Mesodermal cell (in vitro differentiated cells): ENCODE data around the gene CPLX1.
A peak's percentile ranks its signal among the peaks of the same experiment; 100 is the strongest.

Experiments
- H3K27ac ChIP-seq: 2 replicates; pipeline ENCODE4 v1.7.0; 2013; ENCODE audit warnings: mild to moderate bottlenecking, low read depth, low read length, moderate library complexity; ENCODE audit not compliant: severe bottlenecking
- H3K36me3 ChIP-seq: 2 replicates; pipeline ENCODE4 v1.7.1; 2013; ENCODE audit warnings: mild to moderate bottlenecking, low read length, moderate library complexity; ENCODE audit not compliant: control insufficient read depth, insufficient read depth
- H3K4me1 ChIP-seq: one replicate; pipeline ENCODE4 v1.7.1; 2013; ENCODE audit warnings: mild to moderate bottlenecking, low read length; ENCODE audit not compliant: insufficient read depth, control insufficient read depth, poor library complexity, severe bottlenecking
- H3K4me3 ChIP-seq: 2 replicates; pipeline ENCODE4 v1.7.0; 2013; ENCODE audit warnings: low read length, control low read depth, mild to moderate bottlenecking; ENCODE audit not compliant: insufficient read depth, poor library complexity, severe bottlenecking; ENCODE audit errors: extremely low read depth
- H3K9me3 ChIP-seq: 2 replicates; pipeline ENCODE4 v1.7.1; 2013; ENCODE audit warnings: mild to moderate bottlenecking, low read length, moderate library complexity; ENCODE audit not compliant: control insufficient read depth
- WGBS, 2 experiments: methylation state at CpG; one replicate each; pipeline ENCODE4 v1.1.5; 2013; ENCODE audit warnings: missing lambda C conversion rate in 2 of 2; ENCODE audit not compliant: insufficient coverage in 2 of 2; 5-methylcytosine and 5-hydroxymethylcytosine counted together

Gene CPLX1

GRCh38 chr4:771464-771863, 54.5 kb downstream of the CPLX1 start:
- WGBS, 2 experiments = 92 to 100% methylated on average over 2 to 6 of the region's 6 CpGs
- H3K36me3 ChIP-seq = peaks cover 81% of the 10 kb centered on the region
- no peak overlapping the region for H3K4me3 ChIP-seq

GRCh38 chr4:770022-770421, 55.9 kb downstream of the CPLX1 start:
- no peak overlapping the region for H3K4me3 ChIP-seq
- H3K36me3 ChIP-seq = peaks cover 80% of the 10 kb centered on the region
- H3K4me1 ChIP-seq = peaks cover 9% of the 10 kb centered on the region
- no peaks in the 10 kb centered on the region for H3K9me3 ChIP-seq
- 95 to 100% methylated on average over 5 of the region's 5 CpGs for WGBS, 2 experiments
- no peak overlapping the region for H3K27ac ChIP-seq

More at GRCh38 chr4:771464-771863, 54.5 kb downstream of the CPLX1 start:
- no peak overlapping the region for H3K27ac ChIP-seq
- H3K4me1 ChIP-seq = peaks cover 1% of the 10 kb centered on the region
- no peaks in the 10 kb centered on the region for H3K9me3 ChIP-seq

- H3K4me1 ChIP-seq = peaks cover 9% of the 10 kb centered on the region
- 97 to 98% methylated on average over 16 to 19 of the region's 19 CpGs for WGBS, 2 experiments
- H3K4me3 ChIP-seq = no peak overlapping the region
- no peaks in the 10 kb centered on the region for H3K9me3 ChIP-seq
- H3K27ac ChIP-seq = no peak overlapping the region
- peaks cover 78% of the 10 kb centered on the region for H3K36me3 ChIP-seq
Observed at GRCh38 chr4:769511-769910, 56.4 kb downstream of the CPLX1 start.

GRCh38 chr4:768995-769394, 56.9 kb downstream of the CPLX1 start:
- H3K4me1 ChIP-seq = peaks cover 9% of the 10 kb centered on the region
- no peaks in the 10 kb centered on the region for H3K9me3 ChIP-seq
- WGBS, 2 experiments = 96 to 97% methylated on average over 6 to 10 of the region's 12 CpGs
- H3K27ac ChIP-seq = no peak overlapping the region
- peaks cover 81% of the 10 kb centered on the region for H3K36me3 ChIP-seq
- H3K4me3 ChIP-seq = no peak overlapping the region

DNA sequence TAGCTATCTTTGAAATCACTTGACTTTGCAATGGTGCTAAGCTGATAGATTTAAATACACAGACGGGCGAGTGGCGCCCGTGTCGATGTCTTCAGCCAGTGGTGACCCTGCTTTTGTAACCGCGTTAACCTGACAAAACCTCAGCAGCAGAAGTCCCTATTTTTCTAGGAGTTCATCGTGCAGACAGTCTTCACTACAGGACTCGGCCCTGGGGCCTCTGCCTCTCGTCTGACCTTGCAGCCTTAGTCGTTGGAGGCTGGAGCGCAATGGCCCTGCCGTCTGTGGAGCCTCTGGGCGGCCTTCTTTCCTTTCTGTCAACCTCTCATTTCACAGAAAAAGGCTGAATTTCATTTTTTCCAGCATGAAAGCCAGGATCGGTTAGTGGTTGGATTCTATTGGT, 57.9 kb downstream of the CPLX1 start:
- peaks cover 86% of the 10 kb centered on the region for H3K36me3 ChIP-seq
- no peak overlapping the region for H3K27ac ChIP-seq
- H3K9me3 ChIP-seq = no peaks in the 10 kb centered on the region
- no peak overlapping the region for H3K4me3 ChIP-seq
- peaks cover 9% of the 10 kb centered on the region for H3K4me1 ChIP-seq
- WGBS, 2 experiments = 92 to 97% methylated on average over 14 to 15 of the region's 15 CpGs

- H3K4me3 ChIP-seq = no peak overlapping the region
- H3K9me3 ChIP-seq = no peaks in the 10 kb centered on the region
- peaks cover 92% of the 10 kb centered on the region for H3K36me3 ChIP-seq
- peak overlapping the region; percentile 36 for H3K27ac ChIP-seq
- peaks cover 9% of the 10 kb centered on the region for H3K4me1 ChIP-seq
- WGBS, 2 experiments = 85 to 92% methylated on average over 13 to 14 of the region's 21 CpGs
Observed at GRCh38 chr4:766559-767283, 59.2 kb downstream of the CPLX1 start.

GRCh38 chr4:766152-766515, 59.8 kb downstream of the CPLX1 start:
- Histone ChIP-seq H3K9me3 (no peaks in the 10 kb centered on the region), H3K27ac (peak overlapping the region; percentile 41), H3K36me3 (peaks cover 92% of the 10 kb centered on the region), H3K4me1 (peaks cover 9% of the 10 kb centered on the region), H3K4me3 (no peak overlapping the region)
- WGBS, 2 experiments = 84 to 98% methylated on average over 5 to 7 of the region's 7 CpGs

DNA sequence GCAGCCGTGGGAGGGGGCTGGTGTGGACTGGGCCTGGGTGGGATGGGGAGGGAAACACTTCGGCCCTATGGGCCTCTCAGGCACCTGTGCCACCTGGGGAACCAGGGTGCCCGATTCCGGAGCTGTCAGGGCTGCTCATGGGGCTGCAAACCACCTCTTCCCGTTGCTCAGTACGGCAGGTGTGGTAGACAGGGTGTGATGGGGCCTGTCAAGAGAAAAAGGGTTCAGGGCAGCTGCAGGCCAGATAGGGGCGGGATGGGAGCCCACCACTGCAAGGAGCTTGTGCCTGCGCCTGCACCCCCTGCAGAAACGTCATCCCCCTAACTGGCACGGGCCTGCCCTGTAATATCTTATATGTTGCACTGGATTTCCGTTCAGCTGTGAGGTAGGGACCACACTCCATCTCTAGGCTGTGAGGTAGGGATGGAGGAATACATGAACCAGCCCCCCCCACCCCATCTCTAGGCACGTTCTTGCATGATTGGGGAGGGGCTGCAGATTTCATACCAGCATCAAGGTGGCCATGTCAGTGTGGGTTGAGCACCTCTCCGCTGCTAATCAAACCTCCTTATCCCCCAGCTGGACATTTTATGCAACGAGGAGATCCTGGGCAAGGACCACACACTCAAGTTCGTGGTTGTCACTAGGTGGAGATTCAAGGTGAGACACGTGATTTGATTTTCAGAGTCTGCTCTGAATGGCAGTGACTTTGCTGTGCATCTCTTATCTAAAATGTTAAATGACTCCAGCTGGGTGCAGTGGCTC, 61.3 kb downstream of the CPLX1 start:
- Histone ChIP-seq H3K36me3 (peaks cover 92% of the 10 kb centered on the region), H3K4me3 (no peak overlapping the region), H3K4me1 (peaks cover 9% of the 10 kb centered on the region), H3K9me3 (no peaks in the 10 kb centered on the region), H3K27ac (no peak overlapping the region)
- 93 to 99% methylated on average over 9 to 12 of the region's 16 CpGs for WGBS, 2 experiments

GRCh38 chr4:763922-764321, 62.0 kb downstream of the CPLX1 start:
- Histone ChIP-seq H3K36me3 (peaks cover 87% of the 10 kb centered on the region), H3K4me3 (no peak overlapping the region), H3K27ac (no peak overlapping the region), H3K4me1 (peaks cover 9% of the 10 kb centered on the region), H3K9me3 (no peaks in the 10 kb centered on the region)
- WGBS, 2 experiments = 91 to 93% methylated on average over 7 to 10 of the region's 11 CpGs

DNA sequence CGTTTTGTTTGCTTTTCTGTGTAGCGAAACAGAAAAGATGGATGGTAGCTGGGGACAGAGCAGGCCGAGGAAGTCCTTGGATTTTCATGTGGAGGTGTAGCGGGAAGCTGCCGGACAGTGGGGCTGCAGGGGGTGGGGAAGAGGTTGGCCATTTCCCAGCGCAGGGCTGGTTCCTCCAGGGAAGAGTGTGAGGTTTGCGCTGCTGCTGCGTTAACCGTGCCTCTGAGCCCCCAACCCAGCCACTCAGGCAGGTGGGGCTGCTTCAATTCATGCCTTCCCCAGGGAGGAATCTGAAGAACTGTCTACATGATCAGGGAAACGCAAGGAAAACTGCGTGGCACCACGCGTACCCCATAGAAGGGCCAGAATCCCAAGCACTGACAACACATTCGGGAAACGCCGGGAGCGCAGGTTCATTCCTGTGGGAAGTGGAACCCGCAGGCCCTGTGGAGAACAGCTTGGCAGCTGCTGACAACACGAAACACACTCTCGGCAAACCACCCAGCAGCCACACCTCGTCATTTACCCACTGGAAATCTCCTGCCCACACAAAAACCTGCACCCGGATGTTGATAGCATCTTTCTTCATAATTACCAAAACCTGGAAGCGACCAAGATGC, 62.6 kb downstream of the CPLX1 start:
- peaks cover 83% of the 10 kb centered on the region for H3K36me3 ChIP-seq
- WGBS, 2 experiments = 92 to 94% methylated on average over 22 to 23 of the region's 23 CpGs
- H3K4me1 ChIP-seq = peaks cover 9% of the 10 kb centered on the region
- H3K4me3 ChIP-seq = no peak overlapping the region
- H3K9me3 ChIP-seq = no peaks in the 10 kb centered on the region
- no peak overlapping the region for H3K27ac ChIP-seq
